IMR-90 (cell line): ENCODE results near the gene PNMA1. TPM values are rescaled to one million over a fixed set of nuclear protein-coding genes. Genes with fewer than 3 reads are reported as not detected.
A peak's percentile ranks its signal among the peaks of the same experiment; 100 is the strongest.

Experiments used
- ATAC-seq: fragments of 200-7000 bp; cut with Tn5 transposase; 2 replicates; pipeline ENCODE4 v1.9.1; 2020; ENCODE audit warnings: low read depth, mild to moderate bottlenecking, moderate library complexity
- BruUV-seq: library from RNA; stranded (reverse); fragments of 400-500 nt; replicated peaks from 2 replicates; lab custom pipeline; 2021; lab: Mats Ljungman, UMichigan
- CTCF ChIA-PET: fragments of 300-600 bp; formaldehyde crosslinking; extraction: SDS; loops from one replicate; lab custom pipeline; 2021; ENCODE audit warnings: antibody characterized with exemption; lab: Yijun Ruan, JAX
- POLR2A ChIA-PET: fragments of 300-600 bp; sonication (Branson Sonifier 250); formaldehyde crosslinking; loops from one replicate; lab custom pipeline; 2022; ENCODE audit warnings: antibody characterized with exemption; ENCODE audit not compliant: unreplicated experiment; lab: Charles Lee
- DNase-seq: peaks from one replicate; pipeline ENCODE4 v3.0.0; 2013
- H2AFZ ChIP-seq: replicated peaks from 2 replicates; pipeline ENCODE3; 2013; ENCODE audit warnings: low read length, mild to moderate bottlenecking; ENCODE audit not compliant: poor library complexity
- H2AK5ac ChIP-seq: 2 replicates; pipeline ENCODE4 v1.6.1; 2013; ENCODE audit warnings: low read depth, low read length, inconsistent platforms
- H2AK9ac ChIP-seq: replicated peaks from 2 replicates; pipeline ENCODE3; 2013; ENCODE audit warnings: mild to moderate bottlenecking, low read depth, low read length, moderate library complexity; ENCODE audit not compliant: poor library complexity
- H2BK120ac ChIP-seq: 2 replicates; pipeline ENCODE4 v1.6.1; 2013; ENCODE audit warnings: low read depth, low read length, inconsistent platforms
- H2BK15ac ChIP-seq: 3 replicates; pipeline ENCODE4 v1.6.1; 2013; ENCODE audit warnings: low read depth, low read length, inconsistent platforms
- H2BK20ac ChIP-seq: 2 replicates; pipeline ENCODE4 v1.6.1; 2013; ENCODE audit warnings: low read depth, mild to moderate bottlenecking, inconsistent platforms, low read length, moderate library complexity
- H2BK5ac ChIP-seq: 2 replicates; pipeline ENCODE4 v1.6.1; 2013; ENCODE audit warnings: mild to moderate bottlenecking, low read depth, low read length, inconsistent platforms; ENCODE audit not compliant: poor library complexity, severe bottlenecking
- H3K14ac ChIP-seq: replicated peaks from 2 replicates; pipeline ENCODE4 v1.6.1; 2013; ENCODE audit warnings: low read depth, low read length, inconsistent platforms
- H3K18ac ChIP-seq: 2 replicates; pipeline ENCODE4 v1.6.1; 2013; ENCODE audit warnings: low read depth, low read length, control low read depth
- H3K23ac ChIP-seq: 2 replicates; pipeline ENCODE4 v1.6.1; 2013; ENCODE audit warnings: low read depth, low read length, inconsistent platforms
- H3K27ac ChIP-seq: 2 replicates; pipeline ENCODE4 v1.5.1; 2013; ENCODE audit warnings: mild to moderate bottlenecking, control low read depth, low read length; ENCODE audit not compliant: insufficient read depth
- H3K27me3 ChIP-seq: 2 replicates; pipeline ENCODE4 v1.6.1; 2013; ENCODE audit warnings: low read length; ENCODE audit not compliant: control insufficient read depth, insufficient read depth
- H3K36me3 ChIP-seq: 2 replicates; pipeline ENCODE4 v1.6.1; 2013; ENCODE audit warnings: low read length, mixed read lengths; ENCODE audit not compliant: control insufficient read depth, insufficient read depth
- H3K4ac ChIP-seq: 2 replicates; pipeline ENCODE4 v1.6.1; 2013; ENCODE audit warnings: low read depth, low read length, inconsistent platforms
- H3K4me1 ChIP-seq: 2 replicates; pipeline ENCODE4 v1.6.1; 2013; ENCODE audit warnings: low read length, mixed read lengths; ENCODE audit not compliant: control insufficient read depth, insufficient read depth
- H3K4me2 ChIP-seq: 2 replicates; pipeline ENCODE4 v1.6.1; 2013; ENCODE audit warnings: low read depth, mild to moderate bottlenecking, control low read depth, low read length, moderate library complexity
- H3K4me3 ChIP-seq: 2 replicates; pipeline ENCODE4 v1.5.1; 2013; ENCODE audit warnings: low read depth, mild to moderate bottlenecking, control low read depth, low read length, moderate library complexity; ENCODE audit not compliant: insufficient read depth
- H3K56ac ChIP-seq: 2 replicates; pipeline ENCODE4 v1.6.1; 2013; ENCODE audit warnings: low read length, inconsistent platforms; ENCODE audit not compliant: insufficient read depth; ENCODE audit errors: extremely low read depth
- H3K79me1 ChIP-seq, 2 experiments: 2 replicates each; pipeline ENCODE4 v1.6.1; 2013; ENCODE audit warnings: low read length in 2 of 2, inconsistent platforms in 1 of 2, low read depth in 1 of 2
- H3K9ac ChIP-seq: 2 replicates; pipeline ENCODE4 v1.6.1; 2013; ENCODE audit warnings: low read depth, low read length, control low read depth
- H3K9me1 ChIP-seq: 2 replicates; pipeline ENCODE4 v1.6.1; 2013; ENCODE audit warnings: low read length, inconsistent platforms; ENCODE audit not compliant: insufficient read depth
- H3K9me3 ChIP-seq: 2 replicates; pipeline ENCODE4 v1.6.1; 2013; ENCODE audit warnings: low read length; ENCODE audit not compliant: control insufficient read depth, insufficient read depth
- H4K20me1 ChIP-seq: 2 replicates; pipeline ENCODE4 v1.6.1; 2013; ENCODE audit warnings: low read length, inconsistent platforms; ENCODE audit not compliant: insufficient read depth
- H4K5ac ChIP-seq: 2 replicates; pipeline ENCODE4 v1.6.1; 2013; ENCODE audit warnings: mild to moderate bottlenecking, low read depth, low read length, control low read depth
- H4K8ac ChIP-seq, 2 experiments: 2 replicates each; pipeline ENCODE4 v1.6.1; 2013; ENCODE audit warnings: low read depth in 2 of 2, low read length in 2 of 2, control low read depth in 1 of 2, inconsistent platforms in 1 of 2
- H4K91ac ChIP-seq: 2 replicates; pipeline ENCODE4 v1.6.1; 2013; ENCODE audit warnings: low read depth, low read length, inconsistent platforms; ENCODE audit not compliant: insufficient read depth
- CHD1 ChIP-seq: IDR thresholded peaks from 2 replicates; pipeline ENCODE4 v1.6.1; 2012; ENCODE audit warnings: low read depth, low read length, improper control_type of control experiment
- MAZ ChIP-seq: IDR thresholded peaks from 2 replicates; pipeline ENCODE4 v1.6.1; 2012; ENCODE audit warnings: low read depth, mild to moderate bottlenecking, low read length, improper control_type of control experiment, moderate library complexity, borderline replicate concordance
- MXI1 ChIP-seq: IDR thresholded peaks from 2 replicates; pipeline ENCODE4 v1.6.1; 2012; ENCODE audit warnings: low read depth, mild to moderate bottlenecking, low read length, moderate library complexity, borderline replicate concordance
- whole genome bisulfite sequencing, 2 experiments: methylation state at CpG; one replicate each; pipeline versions ENCODE4 v1.1.5 to v1.1.7; 2013; ENCODE audit warnings: missing lambda C conversion rate in 2 of 2; ENCODE audit not compliant: insufficient read length in 1 of 2; ENCODE audit errors: extremely low coverage in 2 of 2; 5-methylcytosine and 5-hydroxymethylcytosine counted together
- dilution Hi-C: fragments of 300-500 bp; cut with HindIII; formaldehyde crosslinking; loops from one replicate; pipeline ENCODE4 v1.14.3; 2018; ENCODE audit warnings: low sequenced_read_pairs; ENCODE audit not compliant: unreplicated experiment
- in situ Hi-C: fragments of 300-500 bp; cut with MboI; formaldehyde crosslinking; loops from 3 replicates; pipeline ENCODE4 v1.14.3; 2019; ENCODE audit warnings: low sequenced_read_pairs, inconsistent platforms, mixed read lengths
- intact Hi-C: fragments of 100-400 bp; cut with micrococcal nuclease; formaldehyde crosslinking; loops from 2 replicates; pipeline ENCODE4 v1.10.0; 2022
- polyA plus RNA-seq, 3 experiments: library from polyadenylated mRNA; depleted of rRNA; stranded (reverse); fragments of >200 nt; gene quantifications; 2 replicates each; pipeline ENCODE4 v1.2.3, GENCODE V29; 2012; ENCODE audit warnings: low replicate concordance in 1 of 3
- total RNA-seq: library from RNA; depleted of rRNA; stranded (reverse); fragments of >200 nt; gene quantifications from 2 replicates; pipeline ENCODE4 v1.2.3, GENCODE V29; 2012

Gene PNMA1
- total and polyA plus RNA-seq, 2 of the 4 experiments (the other 2 are of a cell fraction), result 6.5 to 28.2 TPM

DNA sequence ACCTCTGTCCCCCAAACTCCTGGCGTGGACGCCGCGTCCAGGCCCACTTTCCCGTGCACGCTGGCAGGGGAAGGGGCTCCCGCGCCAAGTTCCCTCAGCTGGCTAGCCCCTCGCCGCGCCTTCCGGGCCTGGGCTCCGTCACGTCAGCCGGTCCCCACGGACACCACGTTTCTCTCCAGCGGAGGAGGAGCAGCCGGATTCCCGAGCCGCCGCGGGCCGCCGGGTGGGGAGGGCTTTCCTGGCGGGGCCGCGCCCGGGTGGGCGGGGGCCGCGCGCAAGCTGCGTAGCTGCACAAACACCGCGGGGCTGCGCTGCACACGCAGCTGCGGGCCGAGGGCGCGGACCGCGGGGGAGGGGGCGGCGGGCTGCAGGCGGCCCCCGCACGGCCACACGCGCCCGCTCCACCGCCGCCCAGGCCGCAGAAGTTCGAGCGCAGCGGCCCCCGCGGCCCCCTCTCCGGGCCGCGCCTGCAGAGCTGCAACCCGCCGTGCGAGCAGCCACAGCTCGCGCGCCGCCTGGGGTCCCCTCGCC lies 45.1 kb upstream of the PNMA1 start:
- peak; percentile 28 for ATAC-seq
- no peaks in the 10 kb centered on the region for H3K27me3 ChIP-seq
- intact Hi-C loops, result loop anchor here (5.0 kb wide), 1 partner anchor 37 kb away; no protein-coding TSS in a partner anchor
- no peaks in the 10 kb centered on the region for H3K9me3 ChIP-seq
- peak overlapping the region; percentile 66 to 74; a peak in 3 of 4 replicates for H4K8ac ChIP-seq
- H4K20me1 ChIP-seq, result peaks cover 66% of the 10 kb centered on the region
- H3K4ac ChIP-seq, result peak overlapping the region; percentile 85
- in situ Hi-C loops, result no loop called here
- peak overlapping the region; percentile 83; the same call in 1 of the 2 replicates for H4K91ac ChIP-seq
- H3K23ac ChIP-seq, result peak overlapping the region; percentile 42; the same call in 1 of the 2 replicates
- no peaks in the 10 kb centered on the region; the same call in 1 of the 2 replicates for H3K36me3 ChIP-seq
- peak overlapping the region; percentile 81 for H2AFZ ChIP-seq
- dilution Hi-C loops, result no loop called here
- no TSS peak for BruUV-seq
- ChIA-PET POLR2A (interaction anchor here (0.6 to 1.8 kb wide), 5 partner anchors 18 to 38 kb away, joined by 3 to 7 read pairs (median 5); no protein-coding TSS in a partner anchor), CTCF (interaction anchor here (0.6 to 2.1 kb wide), 4 partner anchors 10 to 786 kb away, joined by 3 to 9 read pairs (median 6); no protein-coding TSS in a partner anchor)
- H3K9me1 ChIP-seq, result peaks cover 43% of the 10 kb centered on the region
- no peak overlapping the region for H2BK20ac ChIP-seq
- 0% methylated on average over 48 of the region's 71 CpGs; no CpG with 5 or more reads in 1 of the 2 experiments for WGBS, 2 experiments
- H3K9ac ChIP-seq, result peak overlapping the region; percentile 97
- peak overlapping the region; percentile 89 for H3K4me3 ChIP-seq
- H3K18ac ChIP-seq, result peak overlapping the region; percentile 83; the same call in 1 of the 2 replicates
- H3K27ac ChIP-seq, result peak overlapping the region; percentile 97
- H3K4me2 ChIP-seq, result peak overlapping the region; percentile 96
- H2BK120ac ChIP-seq, result peak overlapping the region; percentile 43; the same call in 1 of the 2 replicates
- H3K4me1 ChIP-seq, result peaks cover 48% of the 10 kb centered on the region
- peak overlapping the region; percentile 86 for H2AK9ac ChIP-seq
- H3K14ac ChIP-seq, result peak overlapping the region; percentile 91
- H3K56ac ChIP-seq, result no peak overlapping the region
- peaks cover 33 to 88% of the 10 kb centered on the region in 2 experiments for H3K79me1 ChIP-seq
- DNase-seq, result peak; percentile 50
- no peak overlapping the region for H2BK15ac ChIP-seq
- TF ChIP-seq MAZ (peak; percentile 77; the same call in 1 of the 2 replicates), MXI1 (no peak), CHD1 (0 out of 2 replicates have a peak, but pooled peaks have one; percentile 22)
- H2AK5ac ChIP-seq, result peak overlapping the region; percentile 82; the same call in 1 of the 2 replicates
- H4K5ac ChIP-seq, result peak overlapping the region; percentile 38; the same call in 1 of the 2 replicates
- peak overlapping the region; percentile 90 for H2BK5ac ChIP-seq
